Astrocyte (in vitro differentiated cells and primary cell): ENCODE data around the gene RNPS1. TPM values are rescaled to one million over a fixed set of nuclear protein-coding genes. Genes with fewer than 3 reads are reported as not detected.
A peak's percentile ranks its signal among the peaks of the same experiment; 100 is the strongest.
"Not testable (repeated sequence)": the region's sequence is repeated elsewhere in the genome, so short reads cannot be mapped to it uniquely, and the experiment has no call there.

ENCODE experiments used
- DNase-seq: peaks from one replicate; pipeline ENCODE4 v3.0.0-alpha.2; 2010; ENCODE audit warnings: low read depth
- FAIRE-seq: peaks from 2 replicates; lab custom pipeline; 2011; peaks lifted over from hg19 to GRCh38; lab: Jason Lieb, UNC
- H2AFZ ChIP-seq: 2 replicates; pipeline ENCODE4 v1.6.0; 2012; ENCODE audit warnings: low read depth, low read length, inconsistent platforms
- H3K27ac ChIP-seq: 2 replicates; pipeline ENCODE4 v1.5.1; 2011; ENCODE audit warnings: low read depth, low read length, inconsistent platforms
- H3K27me3 ChIP-seq: 2 replicates; pipeline ENCODE4 v1.6.0; 2011; ENCODE audit warnings: low read length, inconsistent platforms; ENCODE audit not compliant: insufficient read depth
- H3K36me3 ChIP-seq: 2 replicates; pipeline ENCODE4 v1.5.1; 2011; ENCODE audit warnings: low read length, inconsistent platforms; ENCODE audit not compliant: insufficient read depth
- H3K4me1 ChIP-seq: 2 replicates; pipeline ENCODE4 v1.5.1; 2011; ENCODE audit warnings: low read length, inconsistent platforms; ENCODE audit not compliant: insufficient read depth
- H3K4me2 ChIP-seq: 2 replicates; pipeline ENCODE4 v1.6.0; 2012; ENCODE audit warnings: low read length, inconsistent platforms
- H3K4me3 ChIP-seq: 2 replicates; pipeline ENCODE4 v1.5.1; 2011; ENCODE audit warnings: low read depth, mild to moderate bottlenecking, low read length, inconsistent platforms; ENCODE audit not compliant: insufficient read depth
- H3K79me2 ChIP-seq: 2 replicates; pipeline ENCODE4 v1.6.0; 2012; ENCODE audit warnings: mild to moderate bottlenecking, low read length, inconsistent platforms; ENCODE audit not compliant: insufficient read depth
- H3K9ac ChIP-seq: 2 replicates; pipeline ENCODE4 v1.6.0; 2012; ENCODE audit warnings: mild to moderate bottlenecking, low read length, inconsistent platforms
- H3K9me3 ChIP-seq: 2 replicates; pipeline ENCODE4 v1.5.1; 2012; ENCODE audit warnings: low read depth, mild to moderate bottlenecking, low read length, inconsistent platforms; ENCODE audit not compliant: insufficient read depth
- H4K20me1 ChIP-seq: 2 replicates; pipeline ENCODE4 v1.6.0; 2012; ENCODE audit warnings: low read length, inconsistent platforms; ENCODE audit not compliant: insufficient read depth
- H3K27ac Mint-ChIP-seq: one replicate; pipeline ENCODE4 v1.8.0; 2021; ENCODE audit warnings: mild to moderate bottlenecking, mixed read lengths; ENCODE audit not compliant: unreplicated experiment
- H3K27me3 Mint-ChIP-seq: one replicate; pipeline ENCODE4 v1.8.0; 2021; ENCODE audit warnings: low read depth, mixed read lengths; ENCODE audit not compliant: unreplicated experiment
- H3K36me3 Mint-ChIP-seq: one replicate; pipeline ENCODE4 v1.8.0; 2021; ENCODE audit warnings: low read depth, mixed read lengths; ENCODE audit not compliant: unreplicated experiment
- H3K4me1 Mint-ChIP-seq: one replicate; pipeline ENCODE4 v1.8.0; 2021; ENCODE audit warnings: low read depth, mixed read lengths; ENCODE audit not compliant: unreplicated experiment
- H3K4me3 Mint-ChIP-seq: one replicate; pipeline ENCODE4 v1.8.0; 2021; ENCODE audit warnings: mild to moderate bottlenecking, moderate library complexity, mixed read lengths; ENCODE audit not compliant: unreplicated experiment
- H3K9me3 Mint-ChIP-seq: one replicate; pipeline ENCODE4 v1.8.0; 2021; ENCODE audit warnings: mild to moderate bottlenecking, mixed read lengths; ENCODE audit not compliant: unreplicated experiment
- CTCF ChIP-seq: IDR thresholded peaks from 2 replicates; pipeline ENCODE4 v1.5.1; 2011; ENCODE audit warnings: low read depth, mild to moderate bottlenecking, inconsistent platforms, low read length, moderate library complexity; ENCODE audit not compliant: insufficient read depth
- EZH2 ChIP-seq: IDR thresholded peaks from 2 replicates; pipeline ENCODE4 v1.6.1; 2012; ENCODE audit warnings: mild to moderate bottlenecking, low read length, inconsistent platforms; ENCODE audit not compliant: insufficient read depth
- total RNA-seq: library from RNA; stranded (reverse); gene quantifications from 2 replicates; pipeline ENCODE4 v1.2.1, GENCODE V29; 2021

RNPS1 gene
- total RNA-seq, 1 donor from 2014 or later: 209 TPM

GRCh38 chr16:2270070-2270462, 2.1 kb upstream of the RNPS1 start:
- Mint-ChIP-seq H3K4me3 (peak overlapping the region; percentile 90), H3K36me3 (peaks cover 9% of the 10 kb centered on the region), H3K27me3 (no peaks in the 10 kb centered on the region), H3K27ac (no peak overlapping the region), H3K9me3 (no peaks in the 10 kb centered on the region), H3K4me1 (peaks cover 15% of the 10 kb centered on the region)
- Histone ChIP-seq H3K79me2 (peaks cover 53% of the 10 kb centered on the region), H3K9me3 (no peaks in the 10 kb centered on the region), H3K4me2 (no peak overlapping the region), H3K4me3 (no peak overlapping the region), H2AFZ (no peak overlapping the region), H3K36me3 (no peaks in the 10 kb centered on the region), H4K20me1 (peaks cover 54% of the 10 kb centered on the region), H3K27ac (no peak overlapping the region), H3K9ac (no peak overlapping the region), H3K4me1 (peaks cover 17% of the 10 kb centered on the region), H3K27me3 (no peaks in the 10 kb centered on the region)
- FAIRE-seq (no peak), DNase-seq (no peak)
- no peak for TF ChIP-seq CTCF
- TF ChIP-seq EZH2: no peak

- peak overlapping the region; percentile 77 for H3K4me3 ChIP-seq
- not testable (repeated sequence) for H3K27me3 Mint-ChIP-seq, H3K36me3 Mint-ChIP-seq, H3K27me3 ChIP-seq, DNase-seq, H3K9me3 ChIP-seq, FAIRE-seq, H3K9me3 Mint-ChIP-seq
- H2AFZ ChIP-seq: peak overlapping the region; percentile 99
- peak overlapping the region; percentile 88 for H3K9ac ChIP-seq
- Mint-ChIP-seq H3K27ac (peak overlapping the region; percentile 93), H3K4me1 (peaks cover 16% of the 10 kb centered on the region), H3K4me3 (peak overlapping the region; percentile 97)
- peak overlapping the region; percentile 86 for H3K4me2 ChIP-seq
- peaks cover 78% of the 10 kb centered on the region for H3K79me2 ChIP-seq
- peaks cover 16% of the 10 kb centered on the region for H3K36me3 ChIP-seq
- peak overlapping the region; percentile 94 for H3K27ac ChIP-seq
- H4K20me1 ChIP-seq: peaks cover 78% of the 10 kb centered on the region
- H3K4me1 ChIP-seq: peaks cover 17% of the 10 kb centered on the region
These were observed 417 bp downstream of the RNPS1 start for GRCh38 chr16:2267505-2267912.

- FAIRE-seq: not testable (repeated sequence)
- H3K27ac Mint-ChIP-seq: peak overlapping the region; percentile 91
- peaks cover 78% of the 10 kb centered on the region for H4K20me1 ChIP-seq
These were observed 1.0 kb downstream of the RNPS1 start for GRCh38 chr16:2266887-2267286.

GRCh38 chr16:2263026-2263425, 4.9 kb downstream of the RNPS1 start:
- not testable (repeated sequence) for FAIRE-seq, H3K27ac Mint-ChIP-seq
- peaks cover 80% of the 10 kb centered on the region for H4K20me1 ChIP-seq

More at GRCh38 chr16:2266887-2267286, 1.0 kb downstream of the RNPS1 start:
- peaks cover 22% of the 10 kb centered on the region for H3K36me3 ChIP-seq
- peak overlapping the region; percentile 88 for H3K9ac ChIP-seq
- H3K27ac ChIP-seq, H3K36me3 Mint-ChIP-seq, H3K9me3 Mint-ChIP-seq, H3K9me3 ChIP-seq, H3K27me3 ChIP-seq, H2AFZ ChIP-seq, H3K27me3 Mint-ChIP-seq: not testable (repeated sequence)
- peaks cover 17% of the 10 kb centered on the region for H3K4me1 ChIP-seq
- Mint-ChIP-seq H3K4me3 (peak overlapping the region; percentile 97), H3K4me1 (peaks cover 16% of the 10 kb centered on the region)
- peak; percentile 20 for DNase-seq
- H3K4me3 ChIP-seq: peak overlapping the region; percentile 77
- peak overlapping the region; percentile 86 for H3K4me2 ChIP-seq
- peaks cover 85% of the 10 kb centered on the region for H3K79me2 ChIP-seq

More at GRCh38 chr16:2263026-2263425, 4.9 kb downstream of the RNPS1 start:
- H3K9me3 Mint-ChIP-seq, H3K4me2 ChIP-seq, H3K27me3 ChIP-seq, H3K27me3 Mint-ChIP-seq, H3K36me3 Mint-ChIP-seq, H3K4me3 Mint-ChIP-seq, DNase-seq, H3K9ac ChIP-seq, H3K4me1 ChIP-seq, H2AFZ ChIP-seq, H3K4me3 ChIP-seq, H3K27ac ChIP-seq, H3K9me3 ChIP-seq: not testable (repeated sequence)
- H3K36me3 ChIP-seq: peaks cover 48% of the 10 kb centered on the region
- H3K4me1 Mint-ChIP-seq: peaks cover 12% of the 10 kb centered on the region
- H3K79me2 ChIP-seq: peaks cover 91% of the 10 kb centered on the region
